T-helper 1 cell treated with Interleukin-12 subunit alpha and Interleukin-12 subunit beta and Interleukin-4 antibody, amounts not matched to agents 30 μg/mL and 1 μg/mL, for 36 hours (primary cell): Measurements from ENCODE around the gene B4GALT3.

Source experiments
- H3K27ac Mint-ChIP-seq: one replicate; pipeline ENCODE4 v1.8.0; 2021; ENCODE audit warnings: mild to moderate bottlenecking, mixed read lengths
- H3K27me3 Mint-ChIP-seq: one replicate; pipeline ENCODE4 v1.8.0; 2021; ENCODE audit warnings: low read depth, mixed read lengths
- H3K36me3 Mint-ChIP-seq: one replicate; pipeline ENCODE4 v1.8.0; 2021; ENCODE audit warnings: low read depth, mixed read lengths
- H3K4me1 Mint-ChIP-seq: one replicate; pipeline ENCODE4 v1.8.0; 2021; ENCODE audit warnings: low read depth, mixed read lengths
- H3K4me3 Mint-ChIP-seq: one replicate; pipeline ENCODE4 v1.8.0; 2021; ENCODE audit warnings: mild to moderate bottlenecking, moderate library complexity, mixed read lengths
- H3K9me3 Mint-ChIP-seq: one replicate; pipeline ENCODE4 v1.8.0; 2021; ENCODE audit warnings: mixed read lengths

Gene B4GALT3

GRCh38 chr1:161165742-161166668, 11.3 kb downstream of the B4GALT3 start, which contains the start of gene PPOX:
TSS of gene PPOX (plus strand) at chr1:161166426. CDS start at chr1:161166848, 422 bp downstream.
- peaks cover 29% of the 10 kb centered on the region for H3K36me3 Mint-ChIP-seq
- H3K27ac Mint-ChIP-seq: peak within 1 kb of the TSS; percentile 98
- H3K9me3 Mint-ChIP-seq: no peaks in the 10 kb centered on the region
- H3K4me3 Mint-ChIP-seq: peak within 1 kb of the TSS; percentile 91
- H3K4me1 Mint-ChIP-seq: peaks cover 31% of the 10 kb centered on the region
- H3K27me3 Mint-ChIP-seq: no peaks in the 10 kb centered on the region

- no peaks in the 10 kb centered on the region for H3K27me3 Mint-ChIP-seq
- H3K4me3 Mint-ChIP-seq: peak overlapping the region; percentile 61
- H3K27ac Mint-ChIP-seq: peak overlapping the region; percentile 98
- peaks cover 36% of the 10 kb centered on the region for H3K4me1 Mint-ChIP-seq
- H3K9me3 Mint-ChIP-seq: no peaks in the 10 kb centered on the region
- peaks cover 25% of the 10 kb centered on the region for H3K36me3 Mint-ChIP-seq
These were observed 12.3 kb downstream of the B4GALT3 start for GRCh38 chr1:161164901-161165610.

- Mint-ChIP-seq H3K4me1 (peaks cover 42% of the 10 kb centered on the region), H3K9me3 (no peaks in the 10 kb centered on the region), H3K27ac (peak overlapping the region; percentile 29), H3K36me3 (peaks cover 29% of the 10 kb centered on the region), H3K4me3 (no peak overlapping the region), H3K27me3 (no peaks in the 10 kb centered on the region)
These were observed 13.5 kb downstream of the B4GALT3 start for GRCh38 chr1:161163793-161164192.

- H3K4me3 Mint-ChIP-seq: no peak overlapping the region
- peaks cover 26% of the 10 kb centered on the region for H3K36me3 Mint-ChIP-seq
- H3K27me3 Mint-ChIP-seq: no peaks in the 10 kb centered on the region
- no peak overlapping the region for H3K27ac Mint-ChIP-seq
- H3K9me3 Mint-ChIP-seq: no peaks in the 10 kb centered on the region
- peaks cover 43% of the 10 kb centered on the region for H3K4me1 Mint-ChIP-seq
These were observed 14.5 kb downstream of the B4GALT3 start for GRCh38 chr1:161162806-161163205.

- Mint-ChIP-seq H3K27ac (peak overlapping the region; percentile 14), H3K9me3 (no peaks in the 10 kb centered on the region), H3K4me3 (no peak overlapping the region), H3K36me3 (peaks cover 32% of the 10 kb centered on the region), H3K27me3 (no peaks in the 10 kb centered on the region), H3K4me1 (peaks cover 38% of the 10 kb centered on the region)
These were observed 15.3 kb downstream of the B4GALT3 start for GRCh38 chr1:161162052-161162451.

GRCh38 chr1:161161652-161162051, 15.7 kb downstream of the B4GALT3 start:
- Mint-ChIP-seq H3K27me3 (no peaks in the 10 kb centered on the region), H3K9me3 (no peaks in the 10 kb centered on the region), H3K27ac (peak overlapping the region; percentile 27), H3K4me3 (no peak overlapping the region), H3K4me1 (peaks cover 36% of the 10 kb centered on the region), H3K36me3 (peaks cover 35% of the 10 kb centered on the region)

GRCh38 chr1:161160671-161161145, 16.6 kb downstream of the B4GALT3 start:
- peak overlapping the region; percentile 69 for H3K4me3 Mint-ChIP-seq
- no peaks in the 10 kb centered on the region for H3K9me3 Mint-ChIP-seq
- peaks cover 36% of the 10 kb centered on the region for H3K36me3 Mint-ChIP-seq
- H3K4me1 Mint-ChIP-seq: peaks cover 36% of the 10 kb centered on the region
- peak overlapping the region; percentile 27 for H3K27ac Mint-ChIP-seq
- no peaks in the 10 kb centered on the region for H3K27me3 Mint-ChIP-seq

- peaks cover 38% of the 10 kb centered on the region for H3K36me3 Mint-ChIP-seq
- H3K4me3 Mint-ChIP-seq: peak overlapping the region; percentile 84
- H3K27me3 Mint-ChIP-seq: no peaks in the 10 kb centered on the region
- H3K9me3 Mint-ChIP-seq: no peaks in the 10 kb centered on the region
- H3K4me1 Mint-ChIP-seq: peaks cover 37% of the 10 kb centered on the region
- H3K27ac Mint-ChIP-seq: peak overlapping the region; percentile 80
These were observed 17.4 kb downstream of the B4GALT3 start for GRCh38 chr1:161159913-161160243.

- Mint-ChIP-seq H3K36me3 (peaks cover 37% of the 10 kb centered on the region), H3K9me3 (no peaks in the 10 kb centered on the region), H3K27ac (peak within 1 kb of the TSS; percentile 83), H3K27me3 (no peaks in the 10 kb centered on the region), H3K4me1 (peaks cover 40% of the 10 kb centered on the region), H3K4me3 (peak within 1 kb of the TSS; percentile 84)
These were observed 18.0 kb downstream of the B4GALT3 start, which contains the start of gene USP21 for GRCh38 chr1:161159087-161159912. TSS of gene USP21 (plus strand) at chr1:161159500. CDS start at chr1:161160641, 1,141 bp downstream.

GRCh38 chr1:161158316-161159010, 18.8 kb downstream of the B4GALT3 start:
- H3K36me3 Mint-ChIP-seq: peaks cover 31% of the 10 kb centered on the region
- H3K27me3 Mint-ChIP-seq: no peaks in the 10 kb centered on the region
- H3K27ac Mint-ChIP-seq: peak overlapping the region; percentile 81
- peaks cover 40% of the 10 kb centered on the region for H3K4me1 Mint-ChIP-seq
- peak overlapping the region; percentile 84 for H3K4me3 Mint-ChIP-seq
- H3K9me3 Mint-ChIP-seq: no peaks in the 10 kb centered on the region

GRCh38 chr1:161157867-161158266, 19.4 kb downstream of the B4GALT3 start:
- H3K36me3 Mint-ChIP-seq: peaks cover 26% of the 10 kb centered on the region
- peaks cover 42% of the 10 kb centered on the region for H3K4me1 Mint-ChIP-seq
- peak overlapping the region; percentile 41 for H3K4me3 Mint-ChIP-seq
- H3K27ac Mint-ChIP-seq: peak overlapping the region; percentile 81
- H3K9me3 Mint-ChIP-seq: no peaks in the 10 kb centered on the region
- H3K27me3 Mint-ChIP-seq: no peaks in the 10 kb centered on the region

- Mint-ChIP-seq H3K4me3 (peak within 1 kb of the TSS; percentile 99), H3K4me1 (peaks cover 21% of the 10 kb centered on the region), H3K27ac (peak within 1 kb of the TSS; percentile 100), H3K27me3 (no peaks in the 10 kb centered on the region), H3K9me3 (no peaks in the 10 kb centered on the region), H3K36me3 (peaks cover 16% of the 10 kb centered on the region)
These were observed 23.5 kb downstream of the B4GALT3 start, which contains the start of gene UFC1 for GRCh38 chr1:161153682-161154337. TSS of gene UFC1 (plus strand) at chr1:161153978. CDS start at chr1:161153998, 20 bp downstream.

GRCh38 chr1:161153176-161153575, 24.1 kb downstream of the B4GALT3 start:
- Mint-ChIP-seq H3K4me1 (peaks cover 15% of the 10 kb centered on the region), H3K27ac (peak overlapping the region; percentile 100), H3K9me3 (no peaks in the 10 kb centered on the region), H3K36me3 (peaks cover 16% of the 10 kb centered on the region), H3K4me3 (peak overlapping the region; percentile 99), H3K27me3 (no peaks in the 10 kb centered on the region)
